Caco-2 (cell line): ENCODE data around the gene FOCAD. TPM values are rescaled to one million over a fixed set of nuclear protein-coding genes. Genes with fewer than 3 reads are reported as not detected.

Experiments used
- BruUV-seq: library from RNA; stranded (reverse); fragments of 400-500 nt; replicated peaks from 2 replicates; lab custom pipeline; 2021; lab: Mats Ljungman, UMichigan
- CTCF ChIA-PET: fragments of 300-600 bp; sonication (Branson Sonifier 250); formaldehyde crosslinking; loops from one replicate; lab custom pipeline; 2022; ENCODE audit warnings: antibody characterized with exemption; lab: Charles Lee
- POLR2A ChIA-PET: fragments of 300-600 bp; sonication (Branson Sonifier 250); formaldehyde crosslinking; loops from one replicate; lab custom pipeline; 2022; ENCODE audit warnings: antibody characterized with exemption; lab: Charles Lee
- DNase-seq, 2 experiments: peaks; one replicate each; pipeline versions ENCODE4 v3.0.0 to v3.0.0-alpha.2; 2020 to 2022
- H3K27me3 ChIP-seq: replicated peaks from 2 replicates; pipeline ENCODE4 v1.6.0; 2011; ENCODE audit warnings: low read length; ENCODE audit not compliant: control insufficient read depth, insufficient read depth
- H3K36me3 ChIP-seq: 2 replicates; pipeline ENCODE4 v1.5.1; 2011; ENCODE audit warnings: low read length; ENCODE audit not compliant: control insufficient read depth, insufficient read depth
- H3K4me1 ChIP-seq: fragments of 250-450 bp; sonication (Bioruptor Pico); 2 replicates; pipeline ENCODE4 v1.5.1; 2020; ENCODE audit warnings: mild to moderate bottlenecking
- H3K4me3 ChIP-seq: 2 replicates; pipeline ENCODE4 v1.5.1; 2011; ENCODE audit warnings: low read depth, mild to moderate bottlenecking, control low read depth, low read length
- H3K9me3 ChIP-seq: fragments of 250-450 bp; sonication (Bioruptor Pico); 2 replicates; pipeline ENCODE4 v1.5.1; 2020; ENCODE audit warnings: mild to moderate bottlenecking, moderate library complexity
- H3K27ac Mint-ChIP-seq: one replicate; pipeline ENCODE4 v1.8.0; 2022; ENCODE audit warnings: mixed read lengths; ENCODE audit not compliant: unreplicated experiment
- H3K27me3 Mint-ChIP-seq: one replicate; pipeline ENCODE4 v1.8.0; 2022; ENCODE audit warnings: mixed read lengths; ENCODE audit not compliant: insufficient read depth, unreplicated experiment
- H3K36me3 Mint-ChIP-seq: one replicate; pipeline ENCODE4 v1.8.0; 2022; ENCODE audit warnings: mild to moderate bottlenecking, mixed read lengths; ENCODE audit not compliant: insufficient read depth, unreplicated experiment
- H3K4me1 Mint-ChIP-seq: one replicate; pipeline ENCODE4 v1.8.0; 2022; ENCODE audit warnings: low read depth, mixed read lengths; ENCODE audit not compliant: unreplicated experiment
- H3K4me3 Mint-ChIP-seq: one replicate; pipeline ENCODE4 v1.8.0; 2022; ENCODE audit warnings: mild to moderate bottlenecking, moderate library complexity, mixed read lengths; ENCODE audit not compliant: unreplicated experiment
- H3K9me3 Mint-ChIP-seq: one replicate; pipeline ENCODE4 v1.8.0; 2022; ENCODE audit warnings: mixed read lengths; ENCODE audit not compliant: unreplicated experiment
- intact Hi-C: fragments of 100-400 bp; cut with micrococcal nuclease; formaldehyde crosslinking; loops from one replicate; pipeline ENCODE4 v1.10.0; 2022; ENCODE audit not compliant: unreplicated experiment
- total RNA-seq: library from RNA; stranded (reverse); gene quantifications from 2 replicates; pipeline ENCODE4 v1.2.3, GENCODE V29; 2022
- TF ChIP-seq, protein P1 (sequence below), 2 experiments: fragments of 200-600 bp in 1 of 2; IDR thresholded peaks; 1 replicate in 1 of 2; 2 replicates in 1 of 2; pipeline versions ENCODE4 v1.5.1 to v1.8.0; 2011 to 2022; ENCODE audit warnings: antibody characterized with exemption in 1 of 2, control low read depth in 1 of 2, inconsistent platforms in 1 of 2, low read depth in 1 of 2, low read length in 1 of 2, mild to moderate bottlenecking in 1 of 2, moderate library complexity in 1 of 2; ENCODE audit not compliant: insufficient read depth in 1 of 2, severe bottlenecking in 1 of 2, unreplicated experiment in 1 of 2

FOCAD gene
- total RNA-seq, 1 experiment from 2014 or later, result 20.4 TPM

DNA sequence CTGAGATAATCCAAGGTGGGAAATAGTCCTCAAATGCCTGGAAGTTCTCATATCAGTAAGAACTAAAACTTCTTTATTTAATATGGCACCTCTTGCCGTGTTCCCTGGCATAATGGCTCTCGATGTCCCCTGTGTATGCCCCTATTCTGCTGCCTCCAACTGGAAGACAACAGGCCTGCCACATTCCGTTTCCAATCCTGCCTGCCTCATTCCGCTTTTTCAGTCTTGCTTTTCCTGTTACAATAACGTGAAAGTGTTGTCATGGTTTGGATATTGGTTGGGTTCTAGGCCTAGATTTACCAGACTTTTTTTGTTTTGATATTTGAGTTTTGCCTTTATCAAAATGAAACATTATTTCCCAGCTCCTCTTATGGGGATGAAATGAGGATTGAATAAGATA is 98.2 kb downstream of the FOCAD start:
- peaks cover 13% of the 10 kb centered on the region; the same call in 1 of the 2 replicates for H3K4me1 ChIP-seq
- ChIA-PET CTCF (no interaction called here), POLR2A (no interaction called here)
- DNase-seq, result no peak
- Mint-ChIP-seq H3K4me3 (no peak overlapping the region), H3K36me3 (no peaks in the 10 kb centered on the region), H3K27me3 (no peaks in the 10 kb centered on the region), H3K27ac (no peak overlapping the region), H3K4me1 (peaks cover 12% of the 10 kb centered on the region), H3K9me3 (no peaks in the 10 kb centered on the region)
- no peaks in the 10 kb centered on the region for H3K27me3 ChIP-seq
- TF ChIP-seq, protein P1, sequence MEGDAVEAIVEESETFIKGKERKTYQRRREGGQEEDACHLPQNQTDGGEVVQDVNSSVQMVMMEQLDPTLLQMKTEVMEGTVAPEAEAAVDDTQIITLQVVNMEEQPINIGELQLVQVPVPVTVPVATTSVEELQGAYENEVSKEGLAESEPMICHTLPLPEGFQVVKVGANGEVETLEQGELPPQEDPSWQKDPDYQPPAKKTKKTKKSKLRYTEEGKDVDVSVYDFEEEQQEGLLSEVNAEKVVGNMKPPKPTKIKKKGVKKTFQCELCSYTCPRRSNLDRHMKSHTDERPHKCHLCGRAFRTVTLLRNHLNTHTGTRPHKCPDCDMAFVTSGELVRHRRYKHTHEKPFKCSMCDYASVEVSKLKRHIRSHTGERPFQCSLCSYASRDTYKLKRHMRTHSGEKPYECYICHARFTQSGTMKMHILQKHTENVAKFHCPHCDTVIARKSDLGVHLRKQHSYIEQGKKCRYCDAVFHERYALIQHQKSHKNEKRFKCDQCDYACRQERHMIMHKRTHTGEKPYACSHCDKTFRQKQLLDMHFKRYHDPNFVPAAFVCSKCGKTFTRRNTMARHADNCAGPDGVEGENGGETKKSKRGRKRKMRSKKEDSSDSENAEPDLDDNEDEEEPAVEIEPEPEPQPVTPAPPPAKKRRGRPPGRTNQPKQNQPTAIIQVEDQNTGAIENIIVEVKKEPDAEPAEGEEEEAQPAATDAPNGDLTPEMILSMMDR (IDR thresholded peaks at IDR 0.05; ENCODE audit: insufficient read depth in 1 of 2, low read depth in 1 of 2, low read length in 1 of 2, severe bottlenecking in 1 of 2, unreplicated experiment in 1 of 2), result no peak
- no peak overlapping the region for H3K4me3 ChIP-seq
- H3K9me3 ChIP-seq, result no peaks in the 10 kb centered on the region
- H3K36me3 ChIP-seq, result no peaks in the 10 kb centered on the region
- intact Hi-C loops, result loop anchor here (5.0 to 10.0 kb wide), 2 partner anchors 160 to 427 kb away; partner anchors contain the start of gene MLLT3
- BruUV-seq, result no TSS peak

DNA sequence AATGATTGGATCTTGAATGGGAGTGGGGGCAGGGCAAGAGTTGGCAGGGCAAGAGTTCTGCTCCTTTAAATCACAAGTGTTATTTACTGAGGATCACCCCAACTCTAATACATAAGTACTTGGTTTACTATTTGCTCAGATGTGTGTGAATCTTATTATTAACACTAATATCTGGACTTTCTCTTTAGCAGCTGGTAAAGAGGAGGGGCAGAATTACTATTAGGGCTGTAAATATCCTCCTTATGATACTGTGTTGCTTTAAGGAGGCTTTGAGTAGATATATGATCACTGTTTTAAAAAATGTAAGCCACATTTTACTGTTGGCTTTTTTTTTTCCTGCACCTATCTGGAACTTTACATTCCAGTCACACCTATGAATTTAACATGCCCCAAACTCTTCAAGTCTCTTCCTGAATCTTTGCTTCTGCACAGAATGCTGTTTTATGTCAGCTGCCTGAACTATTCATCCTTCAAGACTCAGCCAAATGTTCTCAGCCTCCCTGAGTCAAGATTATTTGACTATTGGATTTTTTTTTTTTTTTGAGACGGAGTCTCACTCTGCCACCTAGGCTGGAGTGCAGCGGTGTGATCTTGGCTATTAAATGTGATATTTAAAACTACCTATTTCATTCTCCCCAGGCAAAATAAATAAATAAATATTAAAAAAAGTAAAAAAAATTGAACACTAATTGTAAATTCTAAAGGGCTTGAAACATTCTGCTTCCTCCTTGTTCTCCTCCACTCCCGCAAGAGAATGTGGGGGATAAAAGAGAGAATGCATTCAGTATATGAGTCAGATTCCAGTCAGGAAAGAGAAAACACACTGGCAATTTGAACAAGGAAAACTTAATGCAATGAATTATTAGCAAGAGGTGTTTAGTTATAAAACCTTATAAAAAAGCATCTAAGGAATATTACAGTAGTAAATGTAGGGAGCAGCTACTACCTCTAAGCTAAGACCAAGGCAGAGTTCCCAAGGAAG is 99.3 kb downstream of the FOCAD start:
- Histone ChIP-seq H3K36me3 (no peaks in the 10 kb centered on the region), H3K27me3 (no peaks in the 10 kb centered on the region), H3K4me3 (no peak overlapping the region), H3K9me3 (no peaks in the 10 kb centered on the region), H3K4me1 (peaks cover 13% of the 10 kb centered on the region; the same call in 1 of the 2 replicates)
- BruUV-seq, result no TSS peak
- H3K9me3 Mint-ChIP-seq, result no peaks in the 10 kb centered on the region
- H3K27ac Mint-ChIP-seq, result no peak overlapping the region
- TF ChIP-seq, protein P1 (IDR thresholded peaks at IDR 0.05; ENCODE audit: insufficient read depth in 1 of 2, low read depth in 1 of 2, low read length in 1 of 2, severe bottlenecking in 1 of 2, unreplicated experiment in 1 of 2), result no peak
- no peaks in the 10 kb centered on the region for H3K27me3 Mint-ChIP-seq
- intact Hi-C loops, result loop anchor here (5.0 to 10.0 kb wide), 2 partner anchors 161 to 429 kb away; partner anchors contain the start of gene MLLT3
- no peaks in the 10 kb centered on the region for H3K36me3 Mint-ChIP-seq
- H3K4me3 Mint-ChIP-seq, result no peak overlapping the region
- H3K4me1 Mint-ChIP-seq, result peaks cover 12% of the 10 kb centered on the region
- POLR2A ChIA-PET, result no interaction called here
- DNase-seq, result no peak
- CTCF ChIA-PET, result no interaction called here

DNA sequence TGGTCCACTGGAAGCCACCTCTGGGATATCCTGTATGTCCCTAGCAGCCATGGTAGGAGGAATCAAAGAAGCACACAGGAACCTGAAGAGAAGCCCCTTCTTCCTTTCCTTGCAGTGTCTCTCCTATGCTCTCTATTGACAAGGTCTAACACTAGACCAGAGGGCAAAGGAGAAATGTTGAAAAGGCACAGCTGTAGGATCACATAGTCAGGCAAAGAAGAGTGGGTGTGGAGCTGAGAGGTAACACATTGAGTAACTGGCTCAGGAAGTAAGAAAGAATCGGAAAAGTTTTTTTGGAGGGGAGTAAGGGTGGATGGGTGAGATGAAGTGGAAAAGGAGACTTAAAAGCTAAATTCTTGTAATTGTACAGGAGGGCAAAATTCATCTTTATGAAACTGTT is 100.1 kb downstream of the FOCAD start:
- Mint-ChIP-seq H3K27ac (no peak overlapping the region), H3K9me3 (no peaks in the 10 kb centered on the region), H3K27me3 (no peaks in the 10 kb centered on the region), H3K4me3 (no peak overlapping the region), H3K36me3 (no peaks in the 10 kb centered on the region), H3K4me1 (peaks cover 12% of the 10 kb centered on the region)
- TF ChIP-seq, protein P1 (IDR thresholded peaks at IDR 0.05; ENCODE audit: insufficient read depth in 1 of 2, low read depth in 1 of 2, low read length in 1 of 2, severe bottlenecking in 1 of 2, unreplicated experiment in 1 of 2), result no peak
- Histone ChIP-seq H3K4me3 (no peak overlapping the region), H3K9me3 (no peaks in the 10 kb centered on the region), H3K4me1 (peaks cover 13% of the 10 kb centered on the region; the same call in 1 of the 2 replicates), H3K36me3 (no peaks in the 10 kb centered on the region), H3K27me3 (no peaks in the 10 kb centered on the region)
- no peak for DNase-seq
- ChIA-PET POLR2A (no interaction called here), CTCF (no interaction called here)
- no TSS peak for BruUV-seq
- intact Hi-C loops, result loop anchor here (5.0 to 10.0 kb wide), 2 partner anchors 162 to 429 kb away; partner anchors contain the start of gene MLLT3
